ENCODE results near the gene TLK2. TPM values are rescaled to one million over a fixed set of nuclear protein-coding genes. Genes with fewer than 3 reads are reported as not detected.

Gene TLK2
- total and polyA plus RNA-seq, 8 donors = 6.2 to 19.3 (median 13.3) TPM

DNA sequence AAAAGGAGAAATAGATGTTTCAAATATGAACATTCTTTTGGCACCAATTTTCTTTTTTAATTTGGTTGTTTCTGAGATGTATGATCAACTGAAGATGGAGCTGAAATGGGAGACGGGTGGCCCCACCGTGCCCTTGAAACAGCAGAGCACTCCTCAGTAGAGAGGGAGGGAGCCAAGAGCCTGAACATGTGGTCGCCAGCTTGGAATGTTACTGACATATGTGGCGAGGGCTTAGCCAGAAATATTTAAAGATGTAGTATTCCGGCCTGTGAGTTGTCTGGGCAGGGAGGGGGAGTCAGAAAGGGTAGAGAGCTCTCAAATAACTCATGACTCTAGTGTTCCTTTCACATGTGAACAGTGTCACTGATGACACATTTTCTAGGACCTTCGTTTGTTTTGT, 135.5 kb downstream of the TLK2 start:
- intact Hi-C loops (cut with DNase I) = no loop called here
- 78 to 79% methylated on average over 6 of the region's 6 CpGs for WGBS, 2 donors
- H3K36me3 ChIP-seq = peaks cover 0 to 31% (median 2%) of the 10 kb centered on the region in 3 donors

DNA sequence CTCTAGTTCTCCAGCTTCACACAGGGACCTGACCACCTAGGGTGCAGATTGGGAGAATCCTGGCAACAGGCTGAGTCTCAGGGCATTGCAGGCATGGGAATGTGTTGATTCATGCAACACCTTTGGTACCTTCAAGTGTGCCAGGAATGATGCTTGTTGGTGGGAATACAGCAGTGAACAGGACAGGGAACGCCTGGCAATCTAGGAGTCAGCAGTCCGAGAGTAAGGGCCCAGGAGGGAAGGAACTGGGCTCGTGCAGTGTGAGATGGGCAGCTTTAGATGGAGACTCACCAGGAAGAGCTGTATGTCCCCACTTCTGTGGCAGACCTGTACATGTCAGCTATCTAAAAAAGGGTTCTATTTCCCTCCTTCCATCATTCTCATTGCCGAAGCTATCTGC, 136.9 kb downstream of the TLK2 start:
- TF ChIP-seq, protein P1, sequence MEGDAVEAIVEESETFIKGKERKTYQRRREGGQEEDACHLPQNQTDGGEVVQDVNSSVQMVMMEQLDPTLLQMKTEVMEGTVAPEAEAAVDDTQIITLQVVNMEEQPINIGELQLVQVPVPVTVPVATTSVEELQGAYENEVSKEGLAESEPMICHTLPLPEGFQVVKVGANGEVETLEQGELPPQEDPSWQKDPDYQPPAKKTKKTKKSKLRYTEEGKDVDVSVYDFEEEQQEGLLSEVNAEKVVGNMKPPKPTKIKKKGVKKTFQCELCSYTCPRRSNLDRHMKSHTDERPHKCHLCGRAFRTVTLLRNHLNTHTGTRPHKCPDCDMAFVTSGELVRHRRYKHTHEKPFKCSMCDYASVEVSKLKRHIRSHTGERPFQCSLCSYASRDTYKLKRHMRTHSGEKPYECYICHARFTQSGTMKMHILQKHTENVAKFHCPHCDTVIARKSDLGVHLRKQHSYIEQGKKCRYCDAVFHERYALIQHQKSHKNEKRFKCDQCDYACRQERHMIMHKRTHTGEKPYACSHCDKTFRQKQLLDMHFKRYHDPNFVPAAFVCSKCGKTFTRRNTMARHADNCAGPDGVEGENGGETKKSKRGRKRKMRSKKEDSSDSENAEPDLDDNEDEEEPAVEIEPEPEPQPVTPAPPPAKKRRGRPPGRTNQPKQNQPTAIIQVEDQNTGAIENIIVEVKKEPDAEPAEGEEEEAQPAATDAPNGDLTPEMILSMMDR (IDR thresholded peaks at IDR 0.05) = no peak
- ATAC-seq = no peak
- FAIRE-seq = no peak
- Histone ChIP-seq H3K9me3 (no peaks in the 10 kb centered on the region), H3K36me3 (peaks cover 0 to 18% (median 0%) of the 10 kb centered on the region in 3 donors), H3K27ac (no peak overlapping the region), H3K4me3 (no peak overlapping the region), H3K27me3 (no peaks in the 10 kb centered on the region), H3K4me1 (no peaks in the 10 kb centered on the region)
- DNase-seq = no peak
- intact Hi-C loops (cut with DNase I) = no loop called here
- 88 to 94% methylated on average over 4 of the region's 4 CpGs for WGBS, 2 donors

More for the DNA sequence above, 135.5 kb downstream of the TLK2 start:
- Histone ChIP-seq H3K27ac (no peak overlapping the region), H3K4me1 (no peaks in the 10 kb centered on the region), H3K27me3 (no peaks in the 10 kb centered on the region), H3K4me3 (no peak overlapping the region), H3K9me3 (no peaks in the 10 kb centered on the region)
- DNase-seq = no peak
- no peak for FAIRE-seq
- TF ChIP-seq, protein P1 (IDR thresholded peaks at IDR 0.05) = no peak
- peak in 1 of 4 donors; percentile 31 for ATAC-seq

DNA sequence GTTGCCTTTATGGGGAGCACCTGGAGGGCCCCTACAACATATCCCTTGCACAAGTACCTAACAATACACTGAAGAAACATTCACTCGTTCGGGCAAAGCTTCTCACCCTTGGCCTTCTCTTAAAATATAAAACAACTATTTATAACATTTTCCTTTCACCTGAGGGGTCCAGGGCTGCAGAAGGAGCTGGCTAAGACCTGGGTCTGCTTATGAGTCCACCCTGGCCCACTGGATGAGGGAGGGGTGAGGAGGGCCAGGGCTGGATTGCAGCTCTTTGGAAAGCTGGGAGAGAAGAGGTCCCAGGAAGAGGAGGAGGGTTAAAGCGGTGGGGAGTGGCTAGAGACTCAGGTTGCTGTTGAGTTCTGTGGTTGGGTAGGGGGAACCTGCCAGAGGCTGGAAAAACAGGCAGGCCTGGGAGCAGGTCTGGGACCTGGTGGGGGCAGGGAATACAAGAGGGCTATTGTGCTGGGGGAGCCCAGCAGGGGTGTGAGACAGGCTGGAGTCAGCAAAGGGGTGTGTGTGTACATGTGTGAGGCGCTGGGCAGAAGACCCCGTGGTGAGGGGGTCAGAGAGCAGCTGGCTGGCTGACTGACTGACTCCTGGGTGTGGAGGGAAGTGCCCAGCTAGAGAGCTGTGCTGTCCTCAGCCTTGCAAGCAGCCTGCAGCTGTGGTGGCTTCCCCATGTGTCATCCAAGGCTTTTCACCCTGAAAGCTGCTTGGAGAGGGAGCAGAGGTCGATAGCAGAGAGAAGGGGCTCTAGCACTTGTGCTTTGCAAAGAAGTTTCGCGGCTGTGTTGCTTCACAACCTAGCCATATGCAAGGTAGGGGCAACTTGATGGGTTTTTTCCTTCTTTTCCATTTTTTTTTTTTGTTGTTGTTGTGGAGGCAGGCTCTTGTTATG, 138.6 kb downstream of the TLK2 start:
- intact Hi-C loops (cut with DNase I) = no loop called here
- no peak for FAIRE-seq
- WGBS, 2 donors = 74 to 78% methylated on average over 8 of the region's 8 CpGs

DNA sequence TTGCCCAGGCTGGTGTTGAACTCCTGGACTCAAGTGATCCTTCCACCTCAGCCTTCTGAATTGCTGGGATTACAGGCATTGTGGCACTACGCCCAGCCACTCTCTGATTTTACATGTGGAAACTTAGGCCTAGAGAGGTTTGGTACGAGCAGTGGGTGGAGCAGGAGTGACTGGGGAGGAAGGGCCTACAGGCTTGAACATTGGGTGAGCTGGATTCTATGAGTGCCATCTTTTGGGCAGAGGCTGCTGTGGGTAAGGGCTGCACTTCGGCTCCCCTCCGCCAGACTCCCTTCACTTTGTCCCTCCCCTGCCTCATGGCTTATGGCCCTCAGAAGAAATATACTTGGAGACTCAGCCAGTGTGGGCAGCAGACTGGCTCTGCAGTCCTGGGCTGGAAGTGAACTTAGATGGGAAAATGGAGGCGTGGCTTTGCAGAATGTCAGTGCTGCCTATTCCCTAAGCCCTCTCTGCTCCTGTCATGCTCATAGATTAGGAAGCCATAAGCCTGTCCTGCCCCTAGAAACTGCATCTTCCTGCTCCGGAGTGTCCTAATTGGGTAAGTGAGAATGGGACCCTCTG, 139.4 kb downstream of the TLK2 start:
- intact Hi-C loops (cut with DNase I) = no loop called here
- Histone ChIP-seq H3K27ac (no peak overlapping the region), H3K36me3 (peaks cover 0 to 15% (median 0%) of the 10 kb centered on the region in 3 donors), H3K4me3 (no peak overlapping the region), H3K4me1 (no peaks in the 10 kb centered on the region), H3K27me3 (no peaks in the 10 kb centered on the region), H3K9me3 (no peaks in the 10 kb centered on the region)
- 79 to 84% methylated on average over 6 of the region's 6 CpGs for WGBS, 2 donors
- no peak for DNase-seq
- ATAC-seq = peak in 1 of 4 donors; percentile 21
- TF ChIP-seq, protein P1 (IDR thresholded peaks at IDR 0.05) = no peak
- no peak for FAIRE-seq

More for the DNA sequence above, 138.6 kb downstream of the TLK2 start:
- ATAC-seq (no peak), DNase-seq (no peak)
- TF ChIP-seq, protein P1 (IDR thresholded peaks at IDR 0.05) = no peak
- Histone ChIP-seq H3K4me3 (no peak overlapping the region), H3K27ac (no peak overlapping the region), H3K4me1 (no peaks in the 10 kb centered on the region), H3K36me3 (peaks cover 0 to 18% (median 0%) of the 10 kb centered on the region in 3 donors), H3K27me3 (no peaks in the 10 kb centered on the region), H3K9me3 (no peaks in the 10 kb centered on the region)
